BE2C (cell line): ENCODE data around the gene MFSD11.

ENCODE experiments used
- DNase-seq: peaks from one replicate; pipeline ENCODE4 v3.0.0-alpha.2; 2020
- H3K27me3 ChIP-seq: fragments of 250-450 bp; sonication (Bioruptor Pico); 2 replicates; pipeline ENCODE4 v1.5.1; 2020; ENCODE audit warnings: mild to moderate bottlenecking
- H3K36me3 ChIP-seq: fragments of 250-450 bp; sonication (Bioruptor Pico); 2 replicates; pipeline ENCODE4 v1.5.1; 2020; ENCODE audit warnings: mild to moderate bottlenecking
- H3K4me1 ChIP-seq: fragments of 250-450 bp; sonication (Bioruptor Pico); 2 replicates; pipeline ENCODE4 v1.5.1; 2020
- H3K4me3 ChIP-seq: 2 replicates; pipeline ENCODE4 v1.5.1; 2011; ENCODE audit warnings: low read depth, low read length
- H3K9me3 ChIP-seq: fragments of 250-450 bp; sonication (Bioruptor Pico); 2 replicates; pipeline ENCODE4 v1.5.1; 2020
- CTCF ChIP-seq: IDR thresholded peaks from 2 replicates; pipeline ENCODE4 v1.5.1; 2012; ENCODE audit warnings: mild to moderate bottlenecking, low read depth, low read length

Gene MFSD11

DNA sequence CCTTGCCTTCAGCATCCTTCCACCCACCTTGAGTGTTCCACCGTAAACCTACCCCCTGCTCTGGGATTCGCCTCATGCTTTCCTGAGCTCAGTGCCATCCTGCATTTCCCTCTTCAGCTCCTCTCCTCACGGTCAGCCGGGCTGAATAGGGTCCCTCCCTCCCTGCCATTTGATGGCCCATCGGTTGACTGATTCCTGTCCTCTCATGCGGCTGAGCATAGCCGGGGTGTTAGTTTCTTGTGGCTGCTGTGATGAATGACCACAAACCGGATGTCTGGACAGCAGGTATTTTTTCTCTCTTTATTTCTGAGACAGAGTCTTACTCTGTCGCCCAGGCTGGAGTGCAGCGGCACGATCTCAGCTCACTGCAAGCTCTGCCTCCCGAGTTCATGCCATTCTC is 86.2 kb downstream of the MFSD11 start:
- Histone ChIP-seq H3K9me3 (no peaks in the 10 kb centered on the region), H3K4me3 (no peak overlapping the region), H3K36me3 (no peaks in the 10 kb centered on the region), H3K27me3 (no peaks in the 10 kb centered on the region), H3K4me1 (peaks cover 15% of the 10 kb centered on the region)
- no peak for TF ChIP-seq CTCF
- no peak for DNase-seq

- H3K4me1 ChIP-seq = no peaks in the 10 kb centered on the region; the same call in 1 of the 2 replicates
- no peaks in the 10 kb centered on the region for H3K9me3 ChIP-seq
- no peak for DNase-seq
- no peak overlapping the region for H3K4me3 ChIP-seq
- no peaks in the 10 kb centered on the region for H3K36me3 ChIP-seq
- TF ChIP-seq CTCF = no peak
- H3K27me3 ChIP-seq = no peaks in the 10 kb centered on the region
Measured at GRCh38 chr17:76826330-76827068, 88.6 kb downstream of the MFSD11 start.

- no peak for DNase-seq
- no peaks in the 10 kb centered on the region; the same call in 1 of the 2 replicates for H3K4me1 ChIP-seq
- H3K9me3 ChIP-seq = no peaks in the 10 kb centered on the region
- H3K4me3 ChIP-seq = no peak overlapping the region
- H3K27me3 ChIP-seq = no peaks in the 10 kb centered on the region
- no peaks in the 10 kb centered on the region for H3K36me3 ChIP-seq
- TF ChIP-seq CTCF = no peak
Measured at GRCh38 chr17:76827736-76828135, 89.8 kb downstream of the MFSD11 start.
